Spleen (tissue), 7 donors: ENCODE measurements around the gene HDAC8.

Experiments used
- POLR2A ChIP-seq, 3 donors: fragments of 450-650 bp; IDR thresholded peaks; one replicate each; pipeline ENCODE4 v1.5.1; 2017; ENCODE audit warnings: antibody characterized with exemption in 3 of 3, mild to moderate bottlenecking in 1 of 3
- POLR2AphosphoS5 ChIP-seq, 3 donors: sonication (generic); formaldehyde crosslinking; IDR thresholded peaks; one replicate each; pipeline ENCODE4 v1.5.1; 2017; ENCODE audit warnings: antibody characterized with exemption in 3 of 3
- TF ChIP-seq, protein P1 (sequence below), 11 experiments: fragments of 200-600 bp in 7 of 11; fragments of 450-650 bp in 4 of 11; sonication (generic) in 4 of 11; IDR thresholded peaks in 8 of 11; conservative IDR thresholded peaks in 3 of 11; 1 replicate in 7 of 11; 2 replicates in 4 of 11; pipeline versions ENCODE4 v1.4.0 to v1.8.0; 2016 to 2021; ENCODE audit warnings: antibody characterized with exemption in 11 of 11, inconsistent platforms in 4 of 11, mild to moderate bottlenecking in 1 of 11
- donor health status: DM: no; HTN: no; CAD: no; lungs with moderate emphysema.
- donor health status: DM: no; HTN: no; CAD: no.
- donor health status: DM: no; HTN: no; CAD: no.

DNA sequence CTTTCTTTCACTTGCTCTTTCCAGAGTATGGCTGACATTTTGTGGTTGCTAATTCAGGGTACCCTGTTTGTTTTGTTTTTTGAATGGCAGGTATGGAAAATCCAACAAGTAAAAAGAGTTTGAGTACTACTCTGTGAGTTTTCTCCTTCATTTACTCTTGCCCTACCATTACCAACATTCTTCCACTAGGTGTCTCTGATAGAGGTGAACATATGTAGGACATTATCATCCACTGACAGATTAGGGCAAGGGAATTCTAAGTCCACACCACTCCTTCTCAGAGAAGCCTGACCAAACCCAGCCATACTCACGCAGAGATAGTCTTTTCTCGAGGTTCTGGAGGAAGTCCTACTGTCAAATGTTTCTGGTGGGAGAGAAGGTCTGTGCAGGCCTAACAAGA, 36.7 kb upstream of the HDAC8 start:
- TF ChIP-seq, protein P1, sequence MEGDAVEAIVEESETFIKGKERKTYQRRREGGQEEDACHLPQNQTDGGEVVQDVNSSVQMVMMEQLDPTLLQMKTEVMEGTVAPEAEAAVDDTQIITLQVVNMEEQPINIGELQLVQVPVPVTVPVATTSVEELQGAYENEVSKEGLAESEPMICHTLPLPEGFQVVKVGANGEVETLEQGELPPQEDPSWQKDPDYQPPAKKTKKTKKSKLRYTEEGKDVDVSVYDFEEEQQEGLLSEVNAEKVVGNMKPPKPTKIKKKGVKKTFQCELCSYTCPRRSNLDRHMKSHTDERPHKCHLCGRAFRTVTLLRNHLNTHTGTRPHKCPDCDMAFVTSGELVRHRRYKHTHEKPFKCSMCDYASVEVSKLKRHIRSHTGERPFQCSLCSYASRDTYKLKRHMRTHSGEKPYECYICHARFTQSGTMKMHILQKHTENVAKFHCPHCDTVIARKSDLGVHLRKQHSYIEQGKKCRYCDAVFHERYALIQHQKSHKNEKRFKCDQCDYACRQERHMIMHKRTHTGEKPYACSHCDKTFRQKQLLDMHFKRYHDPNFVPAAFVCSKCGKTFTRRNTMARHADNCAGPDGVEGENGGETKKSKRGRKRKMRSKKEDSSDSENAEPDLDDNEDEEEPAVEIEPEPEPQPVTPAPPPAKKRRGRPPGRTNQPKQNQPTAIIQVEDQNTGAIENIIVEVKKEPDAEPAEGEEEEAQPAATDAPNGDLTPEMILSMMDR (IDR thresholded peaks at IDR 0.05 in 8 of 11, conservative IDR thresholded peaks at IDR 0.05 in 3 of 11): no peak
- no peak for TF ChIP-seq POLR2A (IDR thresholded peaks at IDR 0.05)
- TF ChIP-seq POLR2AphosphoS5 (IDR thresholded peaks at IDR 0.05): no peak
